ENCODE results near the gene NR2F1-AS1.
"Not testable (repeated sequence)": the region's sequence is repeated elsewhere in the genome, so short reads cannot be mapped to it uniquely, and the experiment has no call there.

The NR2F1-AS1 gene

DNA sequence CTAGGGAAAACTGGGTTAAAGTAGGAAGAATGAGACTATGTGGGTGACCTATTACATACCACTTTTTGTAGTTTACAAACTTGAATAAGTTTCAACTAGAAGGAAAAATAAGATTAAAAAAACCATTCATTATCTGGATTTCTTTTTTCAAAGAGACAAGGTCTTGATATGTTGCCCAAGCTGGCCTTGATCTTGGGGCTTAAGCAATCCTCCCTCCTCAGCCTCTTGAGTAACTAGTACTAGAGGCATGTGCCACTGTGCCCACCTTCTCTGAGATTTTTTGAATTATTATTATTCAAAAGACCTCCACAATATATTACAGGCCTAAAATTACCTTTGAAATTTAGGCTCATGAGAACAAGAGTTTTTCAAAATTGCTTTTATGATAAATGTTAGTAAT lies 63.2 kb downstream of the NR2F1-AS1 start:
- DNase-seq (ENCODE audit: low spot score) = no peak

DNA sequence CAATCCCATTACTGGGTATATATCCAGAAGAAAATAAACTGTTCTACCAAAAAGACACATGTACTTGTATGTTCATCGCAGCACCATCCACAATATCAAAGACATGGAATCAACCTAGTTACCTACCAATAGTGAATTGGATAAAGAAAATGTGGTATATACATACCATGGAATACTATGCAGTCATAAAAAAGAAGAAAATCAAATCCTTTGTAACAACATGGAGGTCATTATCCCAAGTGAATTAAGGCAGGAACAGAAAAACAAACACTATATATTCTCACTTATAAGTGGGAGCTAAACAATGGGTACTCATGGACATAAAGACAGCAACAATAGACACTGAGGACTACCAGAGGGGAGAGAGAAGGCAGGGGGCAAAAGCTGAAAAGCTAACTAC lies 67.7 kb downstream of the NR2F1-AS1 start:
- no peak for DNase-seq (ENCODE audit: low spot score)

DNA sequence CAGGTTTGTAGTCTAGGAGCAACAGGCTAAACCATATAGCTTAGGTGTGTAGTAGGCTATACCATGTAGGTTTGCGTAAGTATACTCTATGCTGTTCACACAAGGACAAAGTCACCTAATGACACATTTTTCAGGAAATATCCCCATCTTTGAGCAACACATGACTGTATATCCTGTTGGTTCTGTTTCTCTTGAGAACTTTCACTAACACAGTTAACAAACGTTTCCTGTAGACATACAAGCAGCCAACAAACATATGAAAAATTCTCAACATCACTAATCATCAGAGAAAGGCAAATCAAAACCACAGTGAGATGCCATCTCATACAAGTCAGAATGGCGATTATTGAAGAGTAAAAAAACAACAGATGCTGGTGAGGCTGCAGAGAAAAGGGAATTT lies 68.2 kb downstream of the NR2F1-AS1 start:
- no peak for DNase-seq (ENCODE audit: low spot score)

DNA sequence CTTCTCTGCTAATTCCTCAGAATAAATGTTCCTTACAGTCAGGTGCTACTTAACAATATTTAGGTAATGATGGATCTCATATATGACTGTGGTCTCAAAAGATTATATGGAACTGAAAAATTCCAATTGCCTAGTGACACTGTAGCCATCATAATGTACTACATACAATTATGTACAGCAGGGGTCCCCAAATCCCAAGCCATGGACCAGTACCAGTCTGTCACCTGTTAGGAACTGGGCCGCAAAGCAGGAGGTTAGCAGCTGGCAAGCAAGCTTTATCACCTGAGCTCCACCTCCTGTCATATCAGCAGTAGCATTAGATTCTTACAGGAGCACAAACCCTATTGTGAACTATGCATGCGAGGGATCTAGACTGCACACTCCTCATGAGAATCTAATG lies 69.6 kb downstream of the NR2F1-AS1 start:
- no peak for DNase-seq (ENCODE audit: low spot score)

DNA sequence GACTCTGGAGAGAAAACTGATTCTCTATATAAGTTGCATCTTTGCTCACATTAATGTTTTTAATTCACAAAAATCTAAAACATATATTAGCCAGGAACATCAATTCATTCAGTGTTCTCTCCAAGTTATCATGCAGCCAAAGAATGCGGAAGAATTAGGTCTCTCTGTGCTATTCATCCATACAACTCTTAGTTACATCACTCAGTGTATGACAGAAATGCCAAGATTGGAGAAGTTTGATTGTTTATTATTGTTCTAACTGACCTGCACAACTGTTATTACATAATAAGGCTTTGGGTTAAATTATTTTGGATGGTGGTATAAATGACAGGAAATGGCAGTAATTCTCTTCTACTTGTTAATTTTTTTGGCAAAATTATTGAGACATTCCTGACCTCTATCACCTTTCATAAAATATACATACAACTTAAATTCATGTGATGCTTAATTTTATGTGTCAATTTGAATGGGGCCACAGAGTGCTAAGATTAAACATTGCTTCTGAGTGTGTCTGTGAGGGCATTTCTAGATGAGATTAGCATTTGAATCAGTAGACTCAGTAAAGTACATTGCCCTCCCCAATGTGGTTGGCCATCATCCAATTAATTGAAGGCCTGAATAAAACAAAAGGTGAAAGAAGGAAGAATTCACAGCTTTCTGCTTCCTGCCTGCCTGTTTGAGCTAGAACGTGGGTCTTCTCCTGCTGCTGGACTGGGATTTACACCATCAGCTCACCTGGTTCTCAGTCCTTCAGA lies 70.2 kb downstream of the NR2F1-AS1 start:
- no peak for DNase-seq (ENCODE audit: low spot score)

DNA sequence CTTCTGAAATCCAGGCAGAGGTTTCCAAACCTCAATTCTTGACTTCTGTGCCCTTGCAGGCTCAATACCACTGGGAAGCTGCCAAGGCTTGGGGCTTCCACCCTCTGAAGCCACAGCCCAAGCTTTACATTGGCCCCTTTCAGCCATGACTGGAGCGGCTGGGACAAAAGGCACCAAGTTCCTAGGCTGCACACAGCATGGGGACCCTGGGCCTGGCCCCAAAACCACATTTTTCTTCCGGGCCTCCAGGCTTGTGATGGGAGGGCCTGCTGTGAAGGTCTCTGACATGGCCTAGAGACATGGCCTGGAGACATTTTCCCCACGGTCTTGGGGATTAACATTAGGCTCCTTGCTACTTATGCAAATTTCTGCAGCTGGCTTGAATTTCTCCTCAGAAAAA lies 75.5 kb downstream of the NR2F1-AS1 start:
- not testable (repeated sequence) for DNase-seq (ENCODE audit: low spot score)

DNA sequence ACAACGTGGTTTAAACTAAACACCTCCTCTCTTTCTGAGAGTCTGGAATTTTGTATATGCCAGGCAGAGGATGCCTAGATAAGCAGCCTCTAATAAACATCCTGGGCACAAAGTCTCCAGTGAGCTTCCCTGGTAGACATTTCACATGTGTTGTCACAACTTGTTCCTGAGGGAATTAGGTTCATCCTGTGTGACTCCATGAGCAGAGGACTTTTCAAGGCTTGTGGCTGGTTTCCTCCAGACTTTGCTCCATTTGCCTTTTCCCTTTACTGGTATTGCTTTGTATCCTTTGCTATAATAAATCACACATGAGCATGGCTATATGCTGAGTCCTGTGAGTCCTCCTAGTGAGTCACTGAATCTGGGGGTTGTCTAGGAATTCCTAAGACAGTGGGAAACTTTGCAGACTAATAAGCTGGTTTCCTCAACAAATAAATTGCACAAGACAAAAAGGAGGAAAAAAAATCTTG lies 77.4 kb downstream of the NR2F1-AS1 start:
- no peak for DNase-seq (ENCODE audit: low spot score)

DNA sequence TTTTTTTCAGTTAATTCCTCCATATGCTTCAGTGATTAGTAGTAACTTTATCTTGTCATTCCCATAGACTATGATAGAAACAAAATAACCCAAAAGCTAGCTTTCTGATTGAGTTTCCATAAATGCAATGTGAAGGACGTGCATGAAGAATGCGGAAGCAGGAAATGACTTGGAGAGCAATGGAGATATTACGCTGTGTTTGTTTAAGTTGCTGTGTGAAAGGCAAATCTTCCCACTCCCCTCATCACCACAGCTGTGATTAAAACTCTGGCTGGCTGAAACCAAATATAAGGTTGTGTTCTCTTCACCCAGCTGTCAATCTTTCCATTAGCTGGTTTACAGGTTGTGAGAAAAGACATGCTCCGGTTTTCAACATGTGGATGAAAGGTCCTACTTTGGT lies 83.9 kb downstream of the NR2F1-AS1 start:
- no peak for DNase-seq (ENCODE audit: low spot score)

DNA sequence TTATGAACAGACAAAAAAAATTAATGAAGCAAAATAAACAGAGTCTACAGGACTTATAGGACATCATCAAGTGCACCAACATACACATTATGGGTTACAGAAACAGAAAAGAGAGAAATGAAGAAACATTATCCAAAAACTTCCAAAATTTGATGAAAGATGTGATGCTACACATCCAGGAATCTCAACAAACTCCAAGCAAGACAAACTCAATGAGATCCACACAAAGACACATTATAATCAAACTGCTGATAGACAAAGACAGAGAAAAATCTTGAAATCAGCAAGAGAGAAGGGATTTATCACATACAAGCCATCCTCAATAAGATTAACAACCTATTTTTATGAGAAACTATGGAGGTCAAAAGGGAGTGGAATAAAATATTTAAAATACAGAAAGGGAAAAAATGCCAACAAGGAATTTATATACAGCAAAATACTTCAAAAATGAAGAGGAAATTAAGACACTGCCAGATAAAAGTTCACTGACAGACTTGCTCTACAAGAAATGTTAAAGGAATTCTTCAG lies 101.0 kb downstream of the NR2F1-AS1 start:
- no peak for DNase-seq (ENCODE audit: low spot score)

DNA sequence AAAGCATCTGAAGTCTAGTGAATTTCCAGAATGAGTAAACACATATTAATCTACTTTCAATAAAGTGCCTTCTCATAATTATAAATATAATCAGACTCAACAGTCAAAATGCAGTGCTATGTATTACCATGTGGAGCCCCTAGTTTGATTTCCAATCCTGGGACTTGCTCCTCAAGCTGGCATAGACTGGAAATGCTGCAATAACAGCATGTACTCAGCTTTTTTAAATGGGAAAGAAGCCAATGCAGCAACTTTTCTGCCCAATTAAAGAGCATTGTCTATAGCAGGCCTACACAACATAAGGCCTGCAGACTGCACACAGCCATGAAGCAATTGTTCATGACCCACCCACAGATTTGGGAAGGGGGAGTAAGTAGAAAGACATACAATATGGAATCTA lies 103.2 kb downstream of the NR2F1-AS1 start:
- DNase-seq (ENCODE audit: low spot score) = no peak

DNA sequence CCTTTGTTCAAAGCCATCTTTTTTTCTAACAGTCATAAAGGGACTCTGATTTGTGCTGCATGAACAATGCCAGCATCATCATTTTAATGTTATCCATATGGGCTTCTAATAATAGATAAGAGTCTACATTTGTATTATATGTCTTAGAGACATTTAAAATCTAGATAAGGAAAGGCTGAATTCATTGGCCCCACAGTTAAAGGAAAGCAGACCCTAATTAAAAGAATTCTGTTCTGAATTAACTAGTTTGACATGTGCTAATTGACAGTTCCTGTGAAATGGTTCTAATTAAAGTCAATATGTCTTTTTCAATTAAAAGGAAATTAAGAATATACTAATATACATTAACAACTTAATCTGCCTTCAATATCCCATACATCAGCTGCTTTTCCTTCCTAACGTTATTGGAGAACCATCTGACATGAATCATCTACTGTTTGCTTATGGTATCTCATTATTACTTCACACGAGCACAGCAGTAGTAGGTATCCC lies 104.7 kb downstream of the NR2F1-AS1 start:
- DNase-seq (ENCODE audit: low spot score) = no peak

DNA sequence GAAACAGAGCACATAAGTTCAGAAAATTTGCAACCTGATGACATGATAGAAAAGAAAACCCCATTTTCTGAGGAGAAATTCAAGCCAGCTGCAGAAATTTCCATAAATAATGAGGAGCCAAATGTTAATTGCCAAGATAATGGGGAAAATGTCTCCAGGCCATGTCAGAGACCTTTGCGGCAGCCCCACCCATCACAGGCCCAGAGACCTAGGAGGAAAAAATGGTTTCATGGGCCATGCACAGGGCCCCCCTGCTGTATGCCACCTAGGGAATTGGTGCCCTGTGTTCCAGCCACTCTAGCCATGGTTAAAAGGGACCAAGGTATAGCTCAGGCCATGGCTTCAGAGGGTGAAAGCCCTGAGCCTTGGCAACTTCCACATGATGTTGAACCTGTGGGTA lies 118.1 kb downstream of the NR2F1-AS1 start:
- DNase-seq (ENCODE audit: low spot score) = no peak

DNA sequence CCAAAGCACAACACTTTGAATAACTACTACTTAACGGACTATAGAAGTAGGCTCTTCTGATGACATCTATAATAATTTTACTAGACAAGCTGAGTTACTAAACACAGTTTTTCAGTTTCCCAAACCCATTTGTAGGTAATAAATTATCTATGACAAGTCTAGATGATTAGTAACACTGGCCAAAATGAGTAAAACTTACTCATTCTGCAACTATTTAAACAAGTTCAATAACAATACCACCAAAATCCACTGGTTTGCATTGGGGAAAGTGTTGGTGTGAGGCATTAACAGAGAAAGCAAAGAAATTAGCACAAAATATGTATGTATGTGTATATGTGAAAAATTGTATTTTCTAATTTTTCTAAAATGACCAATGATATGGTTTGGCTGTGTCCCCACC lies 119.3 kb downstream of the NR2F1-AS1 start:
- DNase-seq (ENCODE audit: low spot score) = no peak

DNA sequence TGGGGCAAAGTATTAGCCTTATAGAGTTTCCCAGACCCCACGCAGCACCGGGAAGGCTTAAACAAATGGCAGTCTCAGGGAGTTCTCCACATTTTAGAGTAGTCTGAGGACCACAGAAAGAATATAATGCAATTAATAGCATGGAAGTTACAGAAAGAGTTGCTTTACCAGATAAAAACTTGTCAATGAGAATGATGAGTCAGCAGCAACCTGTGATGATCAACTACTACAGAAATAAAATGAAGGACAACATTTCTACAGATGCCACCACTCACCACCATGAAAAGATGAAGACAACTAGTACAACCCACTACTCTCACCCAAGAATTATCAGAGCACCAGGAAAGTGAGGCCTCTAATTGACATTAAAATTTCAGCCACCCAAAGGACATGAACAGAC lies 120.7 kb downstream of the NR2F1-AS1 start:
- DNase-seq (ENCODE audit: low spot score) = no peak

DNA sequence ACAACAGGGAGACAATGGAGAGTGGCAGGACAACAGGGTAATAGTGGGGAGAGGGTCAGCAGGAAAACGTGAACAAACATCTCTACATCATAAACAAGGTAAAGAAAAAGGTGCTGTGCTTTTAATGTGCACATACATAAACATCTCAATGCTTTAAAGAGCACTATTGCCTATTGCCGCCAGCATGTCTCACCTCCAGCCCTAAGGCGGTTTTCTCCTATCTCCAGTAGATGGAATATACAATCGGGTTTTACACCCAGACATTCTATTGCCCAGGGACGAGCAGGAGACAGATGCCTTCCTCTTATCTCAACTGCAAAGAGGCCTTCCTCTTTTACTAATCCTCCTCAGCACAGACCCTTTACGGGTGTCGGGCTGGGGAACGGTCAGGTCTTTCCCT lies 124.2 kb downstream of the NR2F1-AS1 start:
- DNase-seq (ENCODE audit: low spot score) = not testable (repeated sequence)

DNA sequence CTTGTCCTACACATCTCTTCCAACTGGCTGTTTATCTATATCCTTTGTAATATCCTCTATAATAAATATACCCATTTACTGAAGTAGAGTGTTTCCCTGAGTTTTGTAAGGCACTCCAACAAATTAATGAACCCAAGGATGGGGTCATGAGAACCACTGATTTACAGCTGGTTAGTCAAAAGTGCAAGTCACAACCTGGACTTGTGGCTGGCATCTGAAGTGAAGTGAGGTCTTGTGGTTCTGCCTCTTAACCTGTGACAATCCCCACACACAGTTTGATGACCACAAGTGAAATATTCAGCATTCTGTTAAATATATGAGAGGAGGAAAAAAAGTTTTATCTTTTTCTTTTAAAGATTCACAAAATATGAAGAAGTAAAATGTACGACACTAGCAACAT lies 126.1 kb downstream of the NR2F1-AS1 start:
- DNase-seq (ENCODE audit: low spot score) = no peak

DNA sequence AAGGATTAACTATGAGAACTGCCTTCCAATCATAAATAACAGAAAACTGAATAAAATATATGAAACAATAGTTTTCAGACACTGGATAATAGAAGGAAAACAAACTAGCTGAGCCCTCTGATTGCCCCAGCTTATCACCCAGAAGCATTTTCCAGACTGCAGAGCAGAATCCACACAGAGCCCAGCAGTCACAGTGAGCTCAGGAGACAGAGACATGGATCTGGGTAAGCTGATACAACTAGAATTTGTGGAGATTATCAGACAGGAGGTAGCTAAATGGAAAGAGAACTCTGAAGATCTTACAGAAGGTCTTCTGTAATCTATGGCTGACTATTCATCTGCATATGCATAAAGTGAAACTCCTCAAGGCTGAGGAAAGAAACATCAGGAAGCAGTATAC lies 128.8 kb downstream of the NR2F1-AS1 start:
- no peak for DNase-seq (ENCODE audit: low spot score)

DNA sequence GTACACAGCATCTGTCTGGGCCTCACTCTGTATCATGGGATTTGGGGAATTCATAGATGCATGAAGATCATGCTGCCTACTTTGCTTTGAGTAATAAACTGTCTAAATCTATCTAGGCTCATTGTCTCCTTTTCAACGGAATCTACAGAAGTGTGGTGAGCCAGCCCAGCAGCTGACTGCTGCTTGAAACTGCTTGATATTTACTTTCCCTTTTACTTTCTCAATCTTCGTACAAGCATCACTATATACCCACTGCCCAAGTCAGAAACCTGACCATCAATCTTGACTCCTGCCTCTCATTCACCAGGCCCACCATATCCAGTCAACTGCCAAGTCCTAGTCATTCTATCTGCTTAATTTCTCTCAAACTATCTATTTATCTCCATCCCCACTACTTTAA lies 142.9 kb downstream of the NR2F1-AS1 start:
- DNase-seq (ENCODE audit: low spot score) = no peak

DNA sequence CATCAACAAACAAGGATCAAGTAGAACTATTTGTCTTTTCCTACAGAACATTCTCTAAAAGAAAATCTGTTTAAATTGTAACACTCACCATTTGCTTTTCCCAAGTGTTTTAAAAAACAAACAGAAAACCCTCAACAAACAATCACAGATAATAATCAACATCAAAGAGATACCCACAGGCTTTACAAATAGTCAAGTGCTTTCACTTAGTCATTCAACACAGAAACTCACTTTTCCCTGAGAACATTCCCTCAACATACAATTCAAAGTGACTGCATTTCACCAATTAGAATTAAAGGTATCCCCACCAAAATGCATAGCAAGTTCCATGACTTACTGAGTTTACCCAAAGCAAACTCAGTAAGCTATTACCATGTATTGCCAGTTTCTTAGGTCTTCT lies 144.9 kb downstream of the NR2F1-AS1 start:
- DNase-seq (ENCODE audit: low spot score) = no peak

DNA sequence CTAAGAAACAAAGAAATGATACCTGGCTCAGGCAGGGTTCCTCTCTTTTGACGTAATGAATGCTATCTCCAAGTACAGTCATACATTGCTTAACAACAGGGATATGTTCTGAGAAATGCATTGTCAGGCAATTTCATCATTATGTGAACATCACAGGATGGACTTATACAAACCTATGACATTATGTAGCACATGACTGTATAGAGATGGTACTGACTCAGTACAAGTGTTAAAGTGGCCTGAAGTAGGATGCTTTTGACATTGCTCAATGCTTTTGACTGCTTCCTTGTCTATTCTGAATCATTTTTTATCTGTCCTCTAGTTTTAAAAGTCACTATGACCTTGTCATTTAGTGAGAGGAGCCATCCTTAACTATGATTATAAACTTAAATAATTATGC lies 147.6 kb downstream of the NR2F1-AS1 start:
- DNase-seq (ENCODE audit: low spot score) = no peak

DNA sequence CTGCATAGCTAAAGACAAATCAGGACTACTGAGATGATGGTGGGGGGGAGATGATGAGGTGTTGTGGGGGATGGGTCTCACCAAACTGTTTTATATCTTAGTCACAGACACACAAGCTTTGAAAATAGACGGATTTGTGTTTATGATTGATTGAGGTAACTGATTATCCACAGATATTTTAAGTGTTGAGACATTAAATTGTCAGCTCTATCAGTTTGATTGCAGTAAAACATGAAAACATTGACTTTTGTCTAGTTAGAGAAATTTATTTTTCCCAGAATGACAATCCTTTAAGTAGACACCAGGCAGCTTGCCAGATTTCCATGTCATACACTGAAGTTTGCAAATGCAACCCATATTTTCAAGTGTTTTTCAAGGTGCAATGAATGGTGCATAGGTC lies 149.8 kb downstream of the NR2F1-AS1 start:
- no peak for DNase-seq (ENCODE audit: low spot score)

DNA sequence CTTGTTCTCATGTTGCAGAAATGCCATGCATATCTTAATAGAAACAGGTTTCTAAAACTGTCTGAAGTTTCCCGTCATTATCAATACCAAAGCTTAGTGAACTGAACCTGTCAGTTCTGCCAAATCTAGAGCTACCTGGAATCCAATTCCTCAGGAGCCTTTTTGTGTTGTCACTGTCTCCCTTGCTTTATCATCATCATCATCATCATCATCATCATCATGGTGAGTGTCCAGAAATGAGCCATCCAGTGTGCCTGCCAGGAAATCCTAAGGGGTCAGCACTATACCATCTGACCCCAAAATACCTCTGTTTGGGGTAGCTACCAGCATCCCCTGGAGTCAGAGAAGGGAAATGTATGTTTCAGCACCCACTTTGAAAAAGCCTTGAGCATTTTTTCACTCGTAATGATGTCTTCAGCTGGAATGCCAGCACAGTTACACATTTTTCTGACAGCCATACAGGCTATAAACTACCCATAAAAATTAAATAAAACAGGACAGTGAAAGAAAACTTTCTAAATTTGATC lies 150.3 kb downstream of the NR2F1-AS1 start:
- DNase-seq (ENCODE audit: low spot score) = no peak

DNA sequence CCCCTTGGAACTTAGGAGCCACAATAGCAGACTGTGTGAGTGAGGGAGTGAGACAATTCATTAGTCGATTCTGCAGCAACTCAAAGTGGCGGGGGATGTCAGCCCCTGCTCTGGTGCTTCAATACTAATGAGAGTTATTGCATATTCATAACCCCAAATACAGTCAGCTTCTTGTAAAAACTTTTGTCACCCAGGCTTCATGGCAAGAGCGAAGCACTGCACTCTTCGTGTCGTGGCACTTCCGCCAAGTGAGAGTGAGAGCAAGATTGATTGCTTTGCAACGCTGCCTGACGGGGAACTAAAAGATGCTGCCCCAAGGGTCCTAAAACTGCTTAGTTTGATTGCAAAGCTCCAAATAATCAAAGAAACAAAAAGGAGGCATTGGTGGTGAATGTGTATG lies 150.9 kb downstream of the NR2F1-AS1 start:
- no peak for DNase-seq (ENCODE audit: low spot score)

DNA sequence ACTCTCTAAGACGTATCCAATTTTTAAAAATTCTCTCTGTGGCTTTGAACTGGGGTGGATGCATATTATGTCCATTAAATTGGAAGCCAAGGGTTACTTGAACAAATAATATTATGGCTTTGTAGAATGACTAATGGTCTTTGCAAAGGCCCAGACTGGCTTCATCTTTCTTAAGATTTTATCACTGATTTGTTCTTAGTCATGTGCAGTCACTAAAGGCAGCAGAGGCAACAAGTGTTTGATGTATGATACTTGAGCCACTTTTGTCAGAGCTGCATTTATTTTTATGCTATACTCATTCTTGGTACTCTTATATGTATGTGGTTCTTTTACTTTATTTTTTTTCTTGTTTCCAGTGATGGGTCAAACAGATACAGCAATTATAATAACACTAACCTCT lies 152.2 kb downstream of the NR2F1-AS1 start:
- no peak for DNase-seq (ENCODE audit: low spot score)

All from hematopoietic multipotent progenitor cell treated with erythropoietin and hydrocortisone succinate and interleukin-3 and kit ligand, for 15 days (in vitro differentiated cells).